ENCODE results near the gene CBLB.

- TF ChIP-seq CTCF (conservative IDR thresholded peaks at IDR 0.05; ENCODE audit: low read depth, low read length) (no peak), MXI1 (IDR thresholded peaks at IDR 0.05; ENCODE audit: borderline replicate concordance, low read depth, low read length) (no peak), POLR2A (IDR thresholded peaks at IDR 0.05; ENCODE audit: low read depth, low read length) (no peak), MAZ (IDR thresholded peaks at IDR 0.05; ENCODE audit: borderline replicate concordance, low read depth, low read length) (no peak), SMC3 (IDR thresholded peaks at IDR 0.05; ENCODE audit: low read depth, low read length) (no peak), RAD21 (IDR thresholded peaks at IDR 0.05; ENCODE audit: low read length) (no peak)
Measured at GRCh38 chr3:105759442-105760078, 109.3 kb downstream of the CBLB start.
